ENCODE data around the gene SMIM22.

DNA sequence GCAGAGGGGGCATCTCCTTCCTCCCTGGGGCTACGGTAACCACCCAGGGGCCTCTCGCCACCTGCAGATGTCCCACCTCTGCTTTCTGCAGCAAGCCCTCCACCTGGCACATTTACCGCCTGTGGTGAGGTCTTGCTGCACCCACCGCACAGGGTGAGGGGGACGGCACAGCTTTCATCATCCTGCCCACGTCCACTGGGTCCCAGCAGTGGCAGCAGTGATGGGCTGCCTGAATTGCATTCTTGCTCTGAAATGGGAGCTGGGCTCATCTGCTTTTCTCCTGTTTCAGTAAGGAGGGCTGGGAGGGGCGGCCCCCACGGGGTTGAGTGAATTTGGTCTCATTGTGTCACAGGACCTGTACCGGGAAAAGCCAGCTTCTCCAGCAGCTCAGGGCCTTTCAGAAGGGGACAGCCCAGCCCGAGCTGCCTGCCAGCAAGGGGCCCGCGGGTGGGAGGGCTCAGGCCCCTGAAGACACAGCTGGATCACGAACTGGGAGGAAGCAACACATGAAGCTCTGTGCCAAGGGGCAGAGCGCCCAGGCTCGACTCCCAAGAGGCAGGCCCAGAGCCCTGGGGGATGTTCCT, 48.1 kb upstream of the SMIM22 start:
- TF ChIP-seq CTCF (IDR thresholded peaks at IDR 0.05; ENCODE audit: insufficient read depth, low read depth, low read length) (no peak), EZH2 (IDR thresholded peaks at IDR 0.05; ENCODE audit: insufficient read depth, low read length) (no peak)
